Activated gamma-delta T cell treated with anti-CD3 and anti-CD28 coated beads, Interleukin-2, amount 50 U/mL, for 16 hours (primary cell): ENCODE measurements around the gene LRFN4.

Experiments used
- DNase-seq: peaks from one replicate; pipeline ENCODE4 v3.0.0-alpha.2; 2020; ENCODE audit warnings: low read depth

The LRFN4 gene

DNA sequence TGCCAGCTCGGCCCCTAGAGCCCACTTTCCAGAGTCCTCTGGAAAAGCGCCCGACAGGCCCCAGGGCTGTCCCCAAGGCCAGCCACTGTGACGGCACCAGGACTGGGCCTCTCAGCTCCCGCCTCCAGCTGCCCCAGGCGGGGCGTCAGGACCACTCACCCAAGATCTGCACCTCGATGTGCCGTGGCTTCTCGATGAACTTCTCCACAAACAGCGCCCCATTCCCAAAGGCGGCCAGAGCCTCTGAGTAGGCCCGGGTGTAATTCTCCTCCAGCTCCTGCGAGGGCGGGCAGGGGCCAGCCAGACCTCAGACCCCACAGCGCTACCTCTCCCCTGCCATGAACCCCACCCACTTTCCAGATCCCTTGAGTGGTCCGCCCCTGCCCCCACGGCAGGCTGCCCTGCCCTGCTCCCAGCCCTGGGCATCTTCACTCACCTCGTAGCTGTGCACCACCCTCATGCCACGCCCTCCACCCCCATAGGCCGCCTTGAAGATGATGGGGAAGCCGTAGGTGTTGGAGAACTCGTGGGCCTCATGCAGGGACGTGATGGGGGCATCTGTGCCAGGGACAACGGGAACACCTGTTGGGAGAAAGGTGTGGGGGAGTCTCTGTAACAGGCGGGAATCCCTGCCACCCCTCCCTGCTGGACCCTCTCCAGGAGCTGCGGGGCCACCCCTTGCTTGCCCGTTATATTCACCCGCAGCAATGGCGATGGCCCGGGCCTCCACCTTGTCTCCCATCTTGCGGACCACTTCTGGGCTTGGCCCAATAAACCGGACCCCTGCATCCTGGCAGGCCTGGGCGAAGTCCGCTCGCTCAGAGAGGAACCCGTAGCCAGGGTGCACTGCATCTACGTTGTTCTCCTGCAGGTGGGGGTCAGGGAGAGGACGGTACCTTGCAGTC is 14.0 kb downstream of the LRFN4 start:
- DNase-seq = no peak

DNA sequence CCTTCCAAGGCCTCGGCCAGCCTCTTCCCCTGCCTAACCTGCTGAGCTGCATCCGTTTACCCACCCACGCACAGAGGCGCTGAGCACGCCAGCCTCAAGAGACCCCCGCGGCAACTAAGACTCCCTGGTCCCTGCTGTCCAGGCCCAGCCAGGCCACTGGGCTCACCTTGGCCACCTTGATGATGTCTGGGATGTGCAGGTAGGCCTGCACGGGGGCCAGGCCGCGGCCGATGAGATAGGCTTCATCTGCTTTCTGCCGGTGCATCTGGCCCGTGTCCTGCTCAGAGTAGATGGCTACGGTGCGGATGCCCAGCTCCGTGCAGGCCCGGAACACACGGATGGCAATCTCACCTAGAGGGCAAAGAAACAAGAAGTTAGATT is 14.6 kb downstream of the LRFN4 start:
- no peak for DNase-seq

DNA sequence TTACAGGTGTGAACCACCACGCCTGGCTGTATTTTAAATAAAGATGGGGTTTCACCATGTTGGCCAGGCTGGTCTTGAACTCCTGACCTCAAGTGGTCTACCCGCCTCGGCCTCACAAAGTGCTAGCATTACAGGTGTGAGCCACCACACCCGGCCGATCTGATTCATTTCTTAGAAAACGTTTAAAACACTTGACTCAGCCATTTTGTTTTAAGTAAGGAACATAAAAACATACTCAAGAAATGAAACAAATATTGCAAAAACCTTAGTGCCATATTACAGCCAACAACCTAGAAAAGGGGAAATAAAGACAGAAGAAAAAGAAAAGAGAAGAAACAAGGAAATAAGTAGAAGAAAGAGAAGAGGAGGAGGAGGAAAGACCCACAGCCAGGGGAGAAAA is 17.4 kb downstream of the LRFN4 start:
- DNase-seq = no peak

DNA sequence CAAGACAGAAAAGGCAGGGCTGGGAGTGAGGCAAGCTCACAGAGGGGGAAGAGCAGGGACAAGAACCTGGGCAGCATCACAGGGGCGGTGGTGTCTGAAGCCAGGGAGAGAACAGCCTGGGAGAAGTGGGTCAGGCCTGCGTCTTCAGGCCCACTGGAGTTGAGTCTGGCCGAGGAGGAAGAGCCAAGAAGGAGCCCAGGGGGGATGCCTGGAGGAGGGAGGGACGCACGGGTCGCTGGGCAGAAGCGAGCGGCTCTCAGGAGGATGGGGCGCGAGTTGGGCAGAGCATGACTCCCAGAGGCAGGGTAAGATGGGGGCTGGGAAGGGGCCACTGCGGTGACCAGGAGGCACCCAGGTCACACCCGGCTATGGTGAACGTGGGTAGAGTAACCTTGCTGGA is 18.5 kb downstream of the LRFN4 start:
- no peak for DNase-seq

DNA sequence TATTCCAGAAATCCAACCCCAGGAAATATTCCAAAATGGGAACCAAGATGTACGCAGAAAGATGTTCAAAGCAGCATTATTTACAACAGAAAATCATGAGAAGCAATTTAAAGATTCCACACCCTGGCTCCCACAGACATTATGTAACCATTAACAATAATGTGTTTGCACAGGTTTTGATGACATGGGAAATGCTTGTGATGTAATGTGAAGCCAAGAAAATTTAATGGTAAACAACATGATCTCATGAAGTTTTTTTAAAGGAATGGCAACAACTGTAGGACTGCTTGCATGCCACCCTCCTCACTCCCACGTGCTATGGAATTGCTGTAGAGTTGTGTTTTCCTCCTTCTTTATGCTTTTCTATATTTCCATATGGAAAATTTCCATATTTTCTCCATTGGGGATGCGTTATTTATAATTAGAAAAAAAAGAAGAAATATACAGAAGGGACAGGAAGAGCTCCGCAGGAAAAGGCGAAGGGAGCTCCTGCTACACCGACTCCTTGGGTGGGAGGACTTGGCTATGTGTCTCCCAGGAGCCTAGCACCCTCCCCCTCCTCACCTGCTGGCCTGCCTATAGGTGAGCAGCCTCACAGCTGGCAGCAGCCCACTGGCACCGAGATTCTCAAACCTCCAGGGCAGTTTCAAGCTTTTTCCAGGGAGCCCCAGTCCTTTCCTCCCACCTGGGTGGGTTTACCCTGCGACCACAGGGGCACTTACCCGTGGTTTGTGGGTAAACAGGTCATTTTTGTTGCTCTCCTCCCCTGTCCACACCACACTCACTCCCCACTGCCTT is 20.9 kb downstream of the LRFN4 start:
- no peak for DNase-seq

DNA sequence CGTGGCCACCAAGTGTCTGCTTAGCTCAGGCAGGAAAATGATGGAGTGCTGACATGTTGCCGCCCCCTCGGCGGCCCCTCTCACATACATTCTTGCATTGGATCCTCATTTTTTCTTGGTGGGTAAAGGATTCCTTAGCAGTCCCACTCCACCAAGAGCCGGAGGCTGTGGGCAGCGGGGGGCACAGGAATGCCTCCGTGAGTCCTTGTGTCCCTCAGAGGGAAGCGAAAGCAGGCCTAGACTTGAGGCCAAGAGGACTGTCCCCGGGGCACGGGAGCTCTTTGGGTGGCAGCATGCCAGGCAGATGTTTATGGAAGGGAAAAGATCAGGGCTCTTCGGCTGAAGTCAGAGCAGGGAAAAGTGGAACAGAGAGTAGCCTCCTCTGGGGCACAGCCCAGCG is 21.6 kb downstream of the LRFN4 start:
- DNase-seq = no peak

DNA sequence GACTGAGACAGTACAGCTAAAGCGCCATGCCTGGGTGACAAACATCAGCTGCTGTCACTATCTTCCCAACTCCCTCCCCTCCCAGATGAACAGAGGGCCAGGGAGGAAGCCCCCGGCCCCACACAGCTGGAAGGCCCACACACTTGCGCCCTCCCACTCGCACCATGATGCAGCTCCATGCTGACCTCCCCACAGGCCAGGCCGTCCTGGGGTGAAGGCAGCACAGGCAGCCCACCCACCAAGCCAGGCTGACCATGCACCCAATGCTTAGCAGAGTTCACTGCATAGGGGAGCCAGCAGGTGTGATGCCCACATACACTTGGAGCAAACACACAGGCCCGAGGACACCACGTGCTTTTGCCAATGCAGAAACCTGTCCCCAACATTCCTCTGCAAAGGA is 22.1 kb downstream of the LRFN4 start:
- DNase-seq = no peak

DNA sequence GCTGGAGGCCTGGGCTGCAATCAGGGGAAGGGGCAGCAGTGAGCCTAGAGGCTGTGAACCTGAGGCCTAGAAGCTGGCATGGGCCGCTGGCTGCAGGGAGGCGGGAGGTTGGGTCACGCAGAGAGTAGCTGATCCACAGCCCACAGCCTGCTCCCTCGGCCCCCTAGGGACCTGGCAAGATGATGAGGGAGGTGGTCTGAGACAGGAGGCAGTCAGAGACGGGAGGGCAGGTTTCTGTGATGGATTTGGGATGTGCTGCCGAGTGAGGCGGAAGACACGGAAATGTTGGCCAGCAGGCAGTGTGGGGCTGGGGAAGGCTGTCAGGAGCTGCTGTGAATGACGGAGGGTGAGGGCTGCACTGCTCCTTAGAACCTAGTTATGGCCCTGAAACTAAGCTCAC is 22.7 kb downstream of the LRFN4 start:
- DNase-seq = no peak

DNA sequence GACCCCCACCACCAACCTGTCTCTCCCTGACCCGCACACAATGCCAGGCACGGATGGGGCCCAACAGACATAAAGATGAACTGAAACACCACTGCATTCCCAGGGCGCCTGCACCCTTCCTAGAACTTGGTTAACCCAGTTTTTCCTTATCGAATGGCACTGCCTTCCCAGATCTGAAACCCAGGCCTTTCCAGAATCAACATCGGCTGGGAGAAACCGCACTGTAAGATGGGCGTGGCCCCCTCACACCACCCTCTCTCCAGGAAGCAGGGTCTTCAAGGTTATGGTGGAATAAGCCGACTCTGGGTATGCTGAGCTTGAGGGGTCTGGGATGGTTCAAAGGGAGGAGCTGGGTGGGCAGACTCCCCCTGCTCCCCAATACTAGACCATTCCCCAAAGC is 23.1 kb downstream of the LRFN4 start:
- DNase-seq = no peak

DNA sequence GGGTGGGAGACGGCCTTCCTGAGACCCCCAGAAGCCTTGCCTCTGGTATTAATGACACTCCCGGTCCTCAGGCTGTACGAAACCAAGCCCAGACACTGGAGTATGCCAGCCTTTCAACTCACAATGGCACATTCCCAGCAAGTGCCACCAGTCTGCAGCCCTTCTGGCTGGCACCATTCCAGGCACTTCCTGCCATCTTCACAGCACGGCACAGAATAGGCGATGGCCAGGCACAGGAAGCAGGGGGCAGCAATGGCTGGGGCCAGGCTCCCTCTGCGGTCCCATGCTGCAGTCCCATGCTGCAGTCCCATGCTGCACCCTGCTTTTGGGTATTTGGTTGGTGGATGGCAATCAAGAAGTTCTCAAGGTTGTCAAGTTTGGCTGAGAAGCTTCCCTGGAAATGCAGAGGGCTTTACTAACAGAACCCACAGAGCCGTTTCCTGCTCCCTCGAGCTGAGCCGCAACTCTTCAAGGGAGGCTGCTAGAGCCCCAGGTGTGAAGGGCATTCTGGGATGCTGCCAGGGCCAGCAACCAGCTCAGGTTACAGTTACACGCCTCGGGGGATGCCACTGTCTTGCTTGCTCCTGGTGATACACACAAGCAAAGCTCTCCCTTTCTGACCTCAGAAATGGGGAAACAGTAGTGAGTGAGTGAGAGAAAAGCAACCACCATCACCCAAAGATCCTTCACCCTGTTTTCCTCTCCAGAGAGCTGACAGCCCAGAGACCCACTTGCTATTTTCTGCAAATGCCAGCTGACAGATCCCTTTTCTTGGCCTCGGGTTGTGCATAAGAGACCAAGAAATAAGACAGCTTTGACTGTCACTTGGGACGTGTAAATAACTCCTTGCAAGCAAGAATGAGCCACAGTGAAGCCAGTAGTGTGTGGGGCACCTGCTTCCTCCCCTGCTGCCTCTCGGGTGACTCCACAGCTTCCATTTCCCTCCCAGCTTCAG is 23.9 kb downstream of the LRFN4 start:
- no peak for DNase-seq

DNA sequence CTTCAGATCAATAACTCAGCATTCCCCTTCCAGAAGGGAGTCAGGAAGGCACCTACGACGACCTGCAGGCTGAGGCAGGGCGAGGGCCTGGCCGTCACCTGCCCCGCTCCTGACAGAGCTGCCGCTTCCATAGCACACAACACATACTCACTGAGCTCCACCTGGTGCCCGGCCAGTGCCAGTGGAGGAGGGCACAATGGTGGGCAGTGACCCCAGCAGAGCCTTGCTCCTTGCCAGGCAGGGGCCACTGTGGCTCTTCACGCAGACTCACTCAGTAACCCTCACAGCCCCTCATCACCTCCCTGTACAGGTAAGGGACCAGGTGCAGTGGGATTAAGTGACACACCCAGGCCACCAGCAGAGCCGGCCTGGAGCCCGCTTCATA is 24.6 kb downstream of the LRFN4 start:
- DNase-seq = no peak

DNA sequence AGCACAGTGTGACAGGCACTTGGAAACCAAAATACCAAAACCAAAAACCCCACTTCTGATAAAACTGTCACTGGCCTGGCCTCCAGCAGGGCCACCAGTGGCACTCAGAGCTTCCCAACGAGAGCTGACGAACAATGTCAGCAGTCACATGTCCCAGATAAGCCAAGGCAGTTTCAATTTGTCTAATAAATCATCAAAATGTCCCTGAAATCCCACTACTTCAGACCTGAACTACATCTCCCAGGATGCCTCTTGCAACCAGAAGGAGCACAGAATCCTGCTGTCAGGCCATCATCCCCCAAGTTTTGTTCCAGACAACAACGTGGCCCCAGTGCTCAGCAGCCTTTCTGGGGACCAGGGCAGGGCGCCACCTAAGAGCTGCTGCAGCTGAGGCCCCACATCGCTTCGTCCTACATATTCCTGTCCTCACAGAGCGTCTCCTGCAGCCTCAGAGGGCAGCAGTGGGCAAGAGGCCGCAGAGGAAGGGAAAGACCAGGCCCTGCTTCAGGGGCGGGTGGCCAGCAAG is 25.1 kb downstream of the LRFN4 start:
- no peak for DNase-seq

DNA sequence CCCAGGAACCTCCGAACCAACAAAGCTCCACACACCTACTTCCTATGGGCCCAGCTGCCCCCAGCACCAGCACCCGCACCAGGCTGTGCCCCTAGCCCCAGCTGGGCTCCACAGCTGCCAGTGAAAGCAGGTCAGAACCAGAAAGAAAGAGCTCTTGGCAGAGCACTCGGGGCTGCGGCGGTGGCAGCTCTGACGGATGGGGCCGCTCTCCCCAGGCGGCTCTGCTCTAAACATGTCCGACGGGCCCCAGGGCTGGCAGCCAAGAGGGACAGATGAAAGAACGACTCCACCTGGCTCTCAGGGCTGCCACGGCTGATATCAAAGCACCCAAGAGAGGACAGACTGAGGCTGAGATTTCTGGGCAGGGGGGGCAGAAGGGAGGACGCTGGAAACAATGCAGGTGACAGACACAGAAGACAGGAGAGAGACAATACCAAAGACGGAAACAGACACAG is 25.7 kb downstream of the LRFN4 start:
- DNase-seq = no peak

DNA sequence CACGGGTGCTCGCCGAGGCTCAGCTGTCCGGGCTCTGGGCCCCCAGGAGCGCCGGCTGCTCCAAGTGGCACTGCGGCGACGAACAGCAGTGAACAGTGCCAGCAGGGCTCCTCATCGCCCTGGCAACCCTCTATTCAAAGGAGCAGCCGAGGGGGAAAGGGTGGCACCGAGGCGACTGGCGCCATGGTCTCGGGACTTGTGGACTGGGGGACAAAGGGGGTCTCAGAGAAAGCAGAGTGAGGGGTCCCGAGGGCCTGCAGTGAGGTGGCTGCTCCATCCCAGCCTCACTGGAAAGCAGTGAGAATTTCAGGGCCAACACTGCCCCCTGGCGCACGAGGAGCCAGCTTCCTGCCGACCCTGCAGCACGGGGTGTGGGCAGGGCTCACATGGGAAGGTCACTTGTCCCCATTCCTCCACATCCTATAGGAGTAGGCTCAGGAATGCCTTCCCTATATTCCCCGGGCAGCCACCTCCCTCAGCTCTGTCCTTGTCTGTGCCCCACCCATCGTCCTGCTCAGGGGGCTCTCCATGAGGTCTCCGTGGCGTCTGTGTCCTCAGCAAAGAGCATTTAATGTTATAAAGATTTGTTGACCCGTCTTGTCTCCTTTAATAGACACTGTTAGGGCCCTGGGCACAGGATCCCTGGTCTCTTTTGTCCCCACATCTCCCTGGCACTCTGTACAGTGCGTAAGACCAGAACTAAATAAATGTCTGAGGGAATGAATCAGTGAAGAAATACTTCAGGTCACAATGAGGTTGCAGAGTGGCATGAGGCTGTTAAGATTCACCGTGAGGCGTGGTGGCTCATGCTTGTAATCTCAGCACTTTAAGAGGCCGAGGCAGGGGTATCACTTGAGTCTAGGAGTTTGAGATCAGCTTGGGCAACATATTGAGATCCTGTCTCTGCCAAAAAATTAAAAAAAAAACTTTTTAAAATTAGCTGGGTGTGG is 26.4 kb downstream of the LRFN4 start:
- peak; percentile 40 for DNase-seq

DNA sequence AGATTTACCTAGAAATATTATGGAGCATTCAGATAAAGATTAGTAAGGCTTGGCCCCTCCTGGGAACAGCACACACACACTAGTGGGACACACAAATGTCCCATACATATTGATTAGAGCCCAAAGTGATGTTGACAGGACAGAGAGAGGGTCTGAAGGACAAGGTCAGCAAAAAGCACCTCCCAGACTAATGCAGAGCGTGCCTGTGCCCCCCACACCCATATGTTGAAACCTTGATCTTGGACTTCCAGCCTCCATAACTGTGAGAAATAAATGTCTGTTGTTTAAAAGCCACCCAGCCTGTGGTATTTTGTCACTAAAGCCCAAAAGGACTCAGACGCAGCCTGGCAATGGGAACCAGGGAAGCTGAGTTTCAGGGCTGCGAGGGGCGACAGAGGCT is 27.6 kb downstream of the LRFN4 start:
- no peak for DNase-seq

DNA sequence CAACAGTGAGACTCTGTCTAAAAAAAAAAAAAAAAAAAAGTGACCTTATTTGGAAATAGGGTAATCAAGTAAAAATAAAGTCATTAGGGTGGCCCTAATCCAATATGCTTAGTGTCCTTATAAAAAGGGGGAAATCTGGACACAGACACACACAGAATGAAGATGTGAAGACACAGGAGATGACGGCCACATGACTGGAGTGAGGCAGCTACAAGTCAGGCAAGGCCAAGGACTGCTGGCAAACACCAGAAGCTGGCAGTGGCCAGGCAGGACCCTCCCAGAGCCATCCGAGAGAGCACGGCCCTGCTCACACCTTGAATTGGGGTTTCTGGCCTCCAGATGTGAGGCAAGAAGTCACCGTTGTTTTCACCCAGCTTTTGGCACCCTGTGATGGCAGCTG is 28.6 kb downstream of the LRFN4 start:
- DNase-seq = no peak

DNA sequence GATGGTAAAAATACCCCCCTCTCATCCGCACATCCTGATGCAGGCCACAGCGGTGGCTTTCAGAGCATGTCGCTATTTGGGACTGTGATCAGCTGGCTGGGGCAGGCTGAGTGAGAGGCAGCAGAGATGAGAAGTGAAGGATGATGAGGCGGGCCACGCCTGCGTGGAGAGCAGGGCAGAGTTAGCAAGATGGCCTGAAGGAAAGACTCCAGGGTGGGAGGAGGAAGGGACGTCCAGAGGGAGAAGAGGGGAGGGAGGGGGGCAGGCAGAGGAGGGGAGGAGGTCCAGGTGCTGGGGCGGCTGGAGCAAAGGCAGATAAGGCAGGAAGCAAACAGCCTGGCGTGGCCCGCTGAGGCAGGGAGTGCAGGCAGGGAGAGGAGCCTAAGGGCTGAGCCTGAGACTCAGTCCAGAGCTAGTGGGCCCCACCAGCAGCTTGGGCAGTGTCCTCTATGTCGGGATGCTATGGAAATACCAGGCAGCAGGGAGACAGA is 29.1 kb downstream of the LRFN4 start:
- no peak for DNase-seq

DNA sequence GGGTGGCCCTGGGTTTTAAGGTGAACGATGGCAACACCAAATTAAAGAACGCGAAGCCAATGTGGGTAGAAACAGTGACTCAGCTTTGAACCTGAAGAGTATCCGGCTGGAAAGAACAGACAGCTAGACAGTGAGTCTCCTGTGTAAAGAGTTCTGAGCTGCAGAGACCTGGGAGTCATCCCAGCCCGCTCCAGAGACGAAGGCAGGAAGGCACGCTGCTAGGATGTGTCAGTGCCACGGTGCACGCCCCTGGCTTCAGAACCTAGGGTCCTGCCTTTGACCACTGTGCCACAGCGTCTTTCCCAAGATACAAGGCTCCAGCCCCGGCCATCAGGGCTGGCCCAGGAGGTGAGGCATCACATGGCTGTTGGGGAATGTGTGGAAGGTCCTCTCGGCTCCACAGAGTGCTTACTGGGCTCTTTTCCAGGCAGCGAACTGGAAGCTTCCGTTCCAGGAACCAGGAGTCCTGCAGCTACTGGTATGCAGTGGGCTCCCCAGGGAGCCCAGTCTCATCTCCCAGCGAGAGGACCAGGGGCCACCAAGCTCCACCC is 29.9 kb downstream of the LRFN4 start:
- DNase-seq = no peak

DNA sequence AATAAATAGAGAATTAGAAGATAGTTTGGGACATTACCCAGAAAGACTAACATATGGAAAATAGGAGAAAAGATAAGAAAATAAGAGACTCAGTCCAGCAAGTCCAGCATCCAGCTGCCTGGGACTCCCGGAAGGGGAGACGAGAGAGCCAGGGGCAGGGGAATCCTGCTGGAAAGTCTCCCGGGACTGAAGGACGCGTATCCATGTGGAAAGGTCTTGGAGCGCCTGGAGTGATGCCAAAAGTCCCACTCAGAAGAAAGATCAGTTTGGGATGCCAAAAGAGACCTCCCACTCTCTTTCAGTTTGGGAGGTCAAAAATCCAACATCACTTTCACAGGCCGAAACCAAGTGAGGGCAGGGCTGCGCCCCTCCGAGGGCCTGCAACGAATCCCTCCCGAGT is 30.7 kb downstream of the LRFN4 start:
- no peak for DNase-seq

DNA sequence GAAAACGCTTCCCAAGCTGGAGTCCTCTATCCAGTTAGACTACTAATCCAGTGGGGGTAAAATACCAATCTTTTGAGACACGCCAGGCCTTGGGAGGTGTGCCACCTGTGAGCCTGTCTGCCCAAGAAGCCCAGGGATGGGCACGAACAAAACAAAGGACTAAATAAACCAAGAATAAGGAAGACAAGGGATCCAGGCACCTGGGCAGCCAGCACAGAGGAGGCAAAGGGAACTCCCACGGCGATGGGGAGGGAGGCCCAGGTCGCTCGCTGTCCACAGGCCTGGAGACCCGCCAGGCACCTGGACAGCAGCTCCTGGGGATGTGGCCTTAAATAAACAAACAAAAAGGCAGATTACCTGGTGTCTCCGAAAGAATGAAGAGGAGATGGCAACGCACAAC is 31.4 kb downstream of the LRFN4 start:
- DNase-seq = no peak
